ENCODE results near the gene MICAL1. TPM values are rescaled to one million over a fixed set of nuclear protein-coding genes. Genes with fewer than 3 reads are reported as not detected.

MICAL1 gene
- 27.9 and 32.2 TPM in 2 replicates for total RNA-seq

GRCh38 chr6:109455437-109456110 lies at the start of gene MICAL1:
MICAL1 (minus strand) TSS chr6:109455772; CDS start chr6:109454196, 1,576 bp downstream.

GRCh38 chr6:109482905-109483734 lies 27.5 kb upstream of the MICAL1 start, which contains the start of gene ZBTB24:
ZBTB24 (minus strand) TSS chr6:109483219; CDS start chr6:109482026, 1,193 bp downstream.

GRCh38 chr6:109440331-109441068 lies 15.1 kb downstream of the MICAL1 start, which contains the start of the genes PPIL6 and SMPD2:
PPIL6 (minus strand) TSS chr6:109440628; CDS start chr6:109440590, 38 bp downstream.
SMPD2 (plus strand) TSS chr6:109440724; CDS start chr6:109441122, 398 bp downstream.

Other genes with a start within 250 kb of the MICAL1 start
- 175 and 189 TPM in 2 replicates for gene CD164, start 73.3 kb downstream of the MICAL1 start, total RNA-seq
- 0.14 and 0.27 TPM in 2 replicates for gene PPIL6, start 15.1 kb downstream of the MICAL1 start, total RNA-seq
- 8.4 and 11.8 TPM in 2 replicates for gene SMPD2, start 15.0 kb downstream of the MICAL1 start, total RNA-seq
- 9.3 and 12.3 TPM in 2 replicates for gene ZBTB24, start 27.4 kb upstream of the MICAL1 start, total RNA-seq
- gene AK9, start 235.4 kb upstream of the MICAL1 start, total RNA-seq = 7.3 and 10.2 TPM in 2 replicates
- gene FIG4, start 235.5 kb upstream of the MICAL1 start, total RNA-seq = 18.1 and 18.6 TPM in 2 replicates